ENCODE data around the gene NUDT8.
"Not testable (repeated sequence)": the region's sequence is repeated elsewhere in the genome, so short reads cannot be mapped to it uniquely, and the experiment has no call there.

Gene NUDT8

GRCh38 chr11:67641338-67642172 is 11.8 kb upstream of the NUDT8 start:
- no peak for DNase-seq

DNA sequence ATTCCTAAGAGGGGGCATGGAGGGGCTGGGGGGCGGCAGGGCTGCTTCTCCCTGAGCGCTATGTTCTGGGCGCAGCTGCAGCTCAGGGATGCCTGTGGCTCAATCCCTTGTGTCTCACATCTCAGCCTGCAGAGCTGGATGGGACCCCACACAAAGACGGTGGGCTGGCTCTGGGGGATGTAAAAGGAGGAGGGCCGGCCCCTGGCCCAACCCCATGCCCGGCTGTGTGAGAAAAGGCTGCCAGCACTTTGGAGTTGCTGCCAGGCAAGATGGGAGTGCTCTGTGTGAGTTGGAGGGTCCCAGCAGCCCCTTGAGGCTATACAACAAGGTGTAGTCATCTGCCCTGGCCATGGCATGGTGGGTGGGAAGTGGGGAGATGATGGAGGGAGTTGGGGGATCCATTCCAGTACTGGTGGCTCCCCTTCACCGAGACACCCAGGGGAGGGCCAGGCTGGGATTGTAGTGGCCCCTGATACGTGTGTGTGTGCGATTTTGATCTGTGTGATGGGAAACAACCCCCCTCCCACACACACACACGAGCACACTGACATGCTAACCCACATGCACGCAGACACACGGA is 11.1 kb upstream of the NUDT8 start:
- no peak for DNase-seq

DNA sequence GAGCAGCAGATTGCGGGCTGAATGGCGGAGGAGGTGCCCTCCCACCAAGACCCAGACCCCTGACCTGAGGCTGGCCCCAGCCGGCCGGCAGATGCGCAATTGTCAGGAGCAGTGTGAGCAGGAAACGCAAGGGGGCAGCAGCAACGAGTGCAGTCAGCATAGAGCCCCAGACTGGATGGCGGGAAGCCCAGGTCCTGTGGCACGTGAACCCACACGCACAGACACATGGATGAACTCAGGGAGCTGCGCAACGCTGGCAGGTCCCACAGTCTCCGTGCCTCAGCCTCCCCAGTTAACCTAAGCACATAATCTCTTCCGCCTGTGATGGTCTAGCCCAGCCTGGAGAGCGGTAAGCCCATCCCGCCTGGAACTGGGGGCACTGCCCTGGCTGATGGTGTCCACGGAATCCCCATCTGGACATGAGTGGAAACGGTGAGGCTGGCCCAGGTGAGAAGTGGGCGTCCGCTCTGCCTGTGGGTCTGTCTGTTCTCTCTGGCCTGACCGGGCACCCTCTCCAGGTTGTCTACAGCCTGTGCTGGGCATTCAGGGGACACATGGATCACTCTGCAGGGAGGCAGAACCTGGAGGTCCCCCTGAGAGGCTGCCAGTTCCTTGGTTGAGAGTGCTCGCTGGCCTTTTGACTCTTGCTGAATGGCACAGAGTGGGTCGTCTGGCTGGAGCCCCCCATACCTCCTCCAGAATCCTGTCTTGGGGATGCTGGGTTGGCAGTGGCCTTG is 10.5 kb upstream of the NUDT8 start:
- DNase-seq = peak; percentile 35

GRCh38 chr11:67639438-67639859 is 9.7 kb upstream of the NUDT8 start, which contains the start of gene TBX10:
TSS of gene TBX10 (minus strand) at chr11:67639763. CDS start at chr11:67639472, 291 bp downstream.
- no peak for DNase-seq

GRCh38 chr11:67638535-67639437 is 9.0 kb upstream of the NUDT8 start:
- DNase-seq = no peak

GRCh38 chr11:67637441-67637840 is 7.7 kb upstream of the NUDT8 start:
- DNase-seq = not testable (repeated sequence)

DNA sequence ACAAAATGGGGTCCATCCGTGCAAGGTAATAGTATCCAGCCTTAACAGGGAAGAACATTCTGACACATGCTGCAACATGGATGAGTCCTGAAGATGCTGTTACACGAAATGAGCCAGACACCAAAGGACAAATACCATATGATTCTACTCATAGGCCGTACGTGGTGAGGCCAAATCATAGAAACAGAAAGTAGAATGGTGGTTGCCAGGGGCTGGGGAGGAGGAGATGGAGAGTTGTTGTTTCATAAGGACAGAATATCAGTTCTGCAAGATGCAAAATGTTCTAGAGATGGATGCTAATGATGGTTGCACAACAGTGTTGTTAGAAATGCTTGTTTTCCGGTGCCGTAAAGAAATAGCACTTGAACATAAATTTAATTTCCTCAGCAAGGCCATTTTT is 7.2 kb upstream of the NUDT8 start:
- no peak for DNase-seq

DNA sequence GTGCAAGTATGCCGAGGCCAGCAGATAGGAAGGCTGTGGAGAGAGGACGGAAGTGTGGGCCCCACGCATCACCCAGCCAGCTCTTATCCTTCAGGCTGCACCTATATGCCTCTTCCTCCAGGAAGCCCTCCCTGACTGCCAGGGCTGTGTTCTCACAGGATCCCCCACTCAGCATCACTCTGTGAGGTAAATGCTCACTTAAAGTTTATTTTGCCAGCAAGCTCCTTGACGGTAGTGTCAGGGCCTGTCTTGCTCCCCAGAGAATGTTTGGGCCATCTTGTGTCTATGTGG is 5.4 kb upstream of the NUDT8 start:
- DNase-seq = no peak

DNA sequence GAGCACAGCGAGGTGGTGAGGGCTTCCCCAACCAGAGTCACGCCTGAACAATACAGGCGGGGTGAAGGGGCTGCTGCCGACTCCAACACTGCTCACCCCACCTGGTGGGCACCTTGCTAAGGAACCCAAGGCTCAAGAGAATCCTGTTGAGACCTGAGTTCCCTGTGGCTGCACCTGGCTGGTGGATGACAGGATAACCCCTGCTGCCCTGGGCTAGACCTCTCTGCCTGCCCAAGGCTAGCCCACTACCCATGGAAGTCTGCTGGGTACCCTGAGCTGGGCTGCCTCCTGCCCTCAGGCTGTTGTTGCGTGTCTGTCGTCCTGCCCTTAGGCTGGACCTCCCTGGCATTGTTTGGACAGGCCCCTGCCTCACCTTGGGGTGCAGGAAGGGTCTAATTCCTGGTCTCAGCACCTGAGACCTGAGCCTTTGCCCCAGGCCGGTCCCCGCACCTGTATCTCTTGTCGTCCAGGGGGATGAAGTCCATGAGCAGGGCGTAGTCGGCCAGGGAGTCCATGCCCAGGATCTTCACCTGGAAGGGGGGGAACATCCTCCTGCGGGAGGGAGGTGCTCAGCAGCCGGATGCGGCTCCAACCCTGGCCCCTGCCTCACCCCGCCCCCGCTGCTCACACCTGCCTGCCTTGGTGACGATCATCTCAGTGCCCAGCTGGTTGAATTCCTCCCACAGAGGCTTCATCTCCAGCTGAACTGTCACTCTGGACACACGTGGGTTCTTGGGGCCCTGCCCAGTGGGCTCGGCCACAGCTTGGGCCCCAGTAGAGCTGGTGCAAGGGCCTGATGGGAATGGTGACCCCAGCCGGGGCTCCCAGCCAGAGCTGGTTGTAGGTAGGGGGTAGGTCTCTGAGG is 4.9 kb upstream of the NUDT8 start:
- no peak for DNase-seq

DNA sequence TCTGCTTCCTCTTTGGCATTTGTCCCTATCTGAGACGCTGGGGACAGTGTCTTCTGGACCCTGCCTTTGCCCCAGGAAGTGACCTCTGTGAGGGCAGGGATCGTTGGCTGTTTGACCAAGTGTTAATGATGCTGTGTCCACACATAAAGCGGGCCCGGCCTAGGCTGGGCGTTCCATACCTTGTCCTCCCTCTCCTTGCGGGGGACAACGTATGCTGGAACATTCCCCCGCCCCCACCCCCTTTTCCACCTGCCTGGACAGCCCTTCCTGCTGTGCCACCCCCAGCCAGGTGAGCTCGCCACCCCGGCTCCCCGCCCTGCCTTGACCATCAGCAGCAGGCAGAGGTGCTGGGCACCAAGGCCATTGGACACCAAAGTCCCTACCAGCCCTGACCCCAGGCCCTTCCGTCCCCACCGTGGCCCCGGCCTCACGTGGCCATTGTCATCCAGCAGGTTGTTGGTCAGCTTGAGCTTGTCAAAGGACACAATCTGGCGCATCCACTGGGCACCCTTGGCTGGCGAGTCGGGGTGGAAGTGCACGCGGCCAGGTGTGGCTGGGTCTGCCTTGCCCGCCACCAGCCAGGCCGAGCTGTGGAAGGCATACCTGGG is 4.1 kb upstream of the NUDT8 start:
- no peak for DNase-seq

DNA sequence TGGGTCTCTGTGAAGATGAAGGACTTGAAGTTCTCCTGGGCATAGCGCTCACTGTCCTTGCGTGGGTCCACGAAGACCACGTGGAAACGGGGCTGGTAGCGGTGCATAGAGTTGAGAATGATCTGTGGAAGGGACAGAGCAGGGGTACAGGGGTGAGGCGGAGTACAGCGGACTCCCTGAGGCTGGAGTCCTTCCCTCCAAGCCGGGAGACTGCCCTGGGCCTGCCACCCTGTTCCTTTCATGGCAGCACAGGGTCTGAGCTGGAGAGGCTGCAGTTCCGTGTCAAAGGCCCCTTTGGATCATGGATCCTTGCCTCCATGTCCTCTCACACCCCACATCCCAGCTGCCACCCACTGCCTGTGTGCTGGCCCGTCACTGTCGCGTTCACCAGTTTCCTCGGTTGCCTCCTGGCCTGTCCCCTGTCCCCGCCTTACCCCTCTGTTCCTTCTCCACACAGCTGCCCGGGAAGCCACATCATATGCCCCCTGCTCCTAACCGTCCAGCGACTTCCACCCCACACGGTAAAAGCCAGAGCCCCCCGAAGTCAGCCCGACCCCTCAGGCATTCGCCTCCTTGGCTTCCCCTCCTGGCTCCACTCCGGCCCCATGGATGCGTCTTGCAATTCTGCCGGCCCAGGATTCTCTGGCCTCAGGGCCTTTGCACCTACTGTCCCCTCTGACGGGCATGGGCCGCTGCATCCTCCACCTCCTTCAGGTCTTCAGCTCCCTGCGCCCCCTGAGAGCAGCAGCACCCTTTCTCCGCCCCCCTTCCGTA is 3.4 kb upstream of the NUDT8 start:
- DNase-seq = no peak

DNA sequence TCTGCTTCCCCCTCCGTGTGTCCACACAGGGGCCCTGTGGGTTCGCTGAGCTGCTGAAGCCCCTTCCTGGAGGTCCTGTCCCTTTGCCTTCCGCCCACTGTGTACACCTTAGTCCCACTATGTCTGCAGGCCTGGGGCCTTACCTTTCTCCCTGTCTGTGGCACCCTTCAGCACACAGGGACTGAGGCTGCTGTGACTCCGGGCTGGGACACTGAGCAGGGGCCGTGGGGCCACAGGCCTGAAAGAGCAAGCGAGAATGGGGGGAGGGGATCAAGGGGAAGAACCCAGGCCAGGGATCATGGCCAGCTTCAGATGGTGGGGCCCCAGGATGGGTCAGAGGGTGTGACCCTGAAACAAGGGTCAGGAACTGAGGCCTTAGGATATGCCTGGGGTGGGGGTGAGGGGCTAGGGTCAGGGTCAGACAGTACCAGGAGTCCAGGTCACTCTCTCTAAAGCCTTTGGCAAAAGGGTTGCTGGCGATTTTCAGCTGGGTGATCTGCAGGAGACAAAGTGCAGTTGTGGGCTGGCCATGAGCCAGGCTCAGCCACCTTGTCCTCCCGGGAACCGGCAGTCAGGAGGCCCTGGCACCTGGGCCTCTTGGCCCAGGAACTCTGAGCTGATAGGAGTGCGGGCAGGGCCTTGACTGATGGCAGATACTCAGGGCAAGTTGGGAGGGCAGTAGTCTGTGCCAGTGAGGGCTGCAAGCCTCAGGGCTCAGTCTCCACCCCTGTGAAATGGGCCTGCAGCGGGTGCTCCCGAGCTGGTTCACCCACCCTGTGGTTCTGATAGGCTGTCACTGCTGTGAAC is 2.6 kb upstream of the NUDT8 start:
- no peak for DNase-seq

DNA sequence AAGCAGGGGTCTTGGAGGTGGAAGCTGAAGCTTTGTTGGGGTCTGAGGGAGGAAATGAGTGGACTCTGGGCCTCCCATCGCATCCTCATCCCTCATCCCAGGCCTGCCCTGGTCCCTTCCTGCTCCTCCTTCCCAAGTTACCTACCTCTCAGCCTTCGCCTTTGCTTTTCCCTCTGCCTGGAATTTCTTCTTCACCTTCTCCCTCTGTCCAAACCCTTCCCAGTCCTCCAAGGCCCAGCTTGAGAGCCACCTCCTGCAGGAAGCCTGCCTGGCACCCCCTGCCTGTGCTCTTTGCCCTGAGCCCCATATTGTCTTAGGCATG is 2.1 kb upstream of the NUDT8 start:
- DNase-seq = no peak

GRCh38 chr11:67631411-67631810 is 1.7 kb upstream of the NUDT8 start:
- no peak for DNase-seq

GRCh38 chr11:67630943-67631331 is 1.2 kb upstream of the NUDT8 start:
- DNase-seq = peak; percentile 26

DNA sequence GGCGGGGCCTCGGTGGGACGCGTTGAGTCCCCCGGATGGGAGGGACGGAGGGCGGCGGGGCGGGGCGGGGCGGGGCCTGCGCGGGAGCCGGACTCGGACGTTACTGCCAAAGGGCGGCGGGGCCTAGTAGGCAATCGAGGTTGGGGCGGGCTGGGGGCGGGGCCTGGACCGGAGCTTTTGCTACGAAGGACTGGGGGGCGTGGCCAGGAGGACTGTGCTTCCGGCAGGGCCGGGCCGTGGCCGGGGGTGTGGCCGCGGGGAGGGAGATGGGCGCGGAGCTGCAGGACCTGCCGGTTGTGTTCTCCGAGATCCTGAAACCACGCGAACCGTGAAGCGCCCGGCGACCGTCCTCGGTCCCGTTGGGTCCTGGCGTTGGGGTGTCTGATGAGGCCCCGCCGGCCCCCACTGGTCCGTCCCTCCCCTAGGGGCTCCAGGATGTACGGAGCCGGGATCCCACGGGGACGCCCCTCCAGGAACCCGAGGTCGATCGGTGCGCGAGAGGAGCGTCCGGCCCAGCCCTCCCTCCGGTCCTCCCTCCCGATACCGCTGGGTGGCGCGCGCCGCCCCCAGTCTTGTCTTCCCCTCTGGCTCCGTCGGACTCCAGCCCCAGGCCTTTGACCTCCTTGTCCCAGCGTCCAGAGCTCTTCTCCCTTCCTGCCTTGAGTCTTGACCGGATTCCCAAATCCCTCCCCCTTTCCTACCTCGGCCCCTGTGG is 648 bp upstream of the NUDT8 start:
- DNase-seq = peak; percentile 99

- DNase-seq = no peak
These were observed 889 bp downstream of the NUDT8 start for GRCh38 chr11:67628710-67629385.

DNA sequence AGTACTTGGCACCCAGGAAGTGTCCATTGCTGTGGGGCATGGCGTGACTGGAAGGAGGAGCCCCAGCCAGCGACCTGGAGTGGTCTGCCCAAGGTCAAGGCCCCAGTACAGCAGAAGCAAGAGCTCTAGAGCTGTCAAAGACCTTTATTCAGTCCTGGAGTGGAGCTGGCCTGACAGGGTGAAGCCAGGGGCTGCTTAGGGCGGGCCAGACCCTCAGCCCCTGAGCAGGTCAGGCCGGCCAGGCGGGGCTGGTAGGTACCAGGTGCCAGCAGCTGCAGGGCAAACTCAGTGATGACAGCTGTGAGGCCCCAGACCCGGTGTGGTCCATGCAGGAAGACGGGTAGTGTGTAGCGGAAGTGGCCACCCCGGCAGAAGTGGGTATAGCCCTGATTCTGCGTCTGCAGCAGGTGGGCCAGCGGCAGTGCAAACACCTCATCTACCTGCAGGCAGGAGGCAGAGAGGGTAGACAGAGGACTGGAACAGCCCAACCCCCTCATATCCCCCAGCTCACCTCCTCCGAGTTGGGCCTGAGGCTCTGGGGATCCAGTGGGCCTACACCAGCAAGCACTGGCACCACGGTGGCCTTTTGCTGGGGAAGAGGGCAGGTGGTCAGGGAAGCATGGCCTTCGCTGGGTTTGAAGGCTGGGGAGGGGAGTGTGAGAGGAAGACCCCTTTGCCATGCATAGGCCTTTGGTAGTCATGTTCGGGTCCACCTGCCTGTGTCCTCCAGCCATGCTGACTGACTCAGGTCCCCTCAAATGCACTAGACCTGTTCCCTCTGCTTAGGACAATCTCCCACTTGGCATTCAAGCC is 1.7 kb downstream of the NUDT8 start:
- DNase-seq = no peak
